OCI-LY1 (cell line): ENCODE data around the gene PRUNE2.

Experiments
- H2AFZ ChIP-seq: fragments of 200-600 bp; sonication (generic), shearing (Covaris generic); 2 replicates; pipeline ENCODE4 v1.6.0; 2014; ENCODE audit warnings: antibody characterized with exemption, mild to moderate bottlenecking, low read length
- H3F3A ChIP-seq: fragments of 200-600 bp; sonication (generic), shearing (Covaris generic); 2 replicates; pipeline ENCODE4 v1.6.0; 2014; ENCODE audit warnings: mild to moderate bottlenecking, antibody characterized with exemption, low read length, moderate library complexity; ENCODE audit not compliant: insufficient read depth
- H3K27ac ChIP-seq: fragments of 200-600 bp; sonication (generic); 2 replicates; pipeline ENCODE4 v1.5.1; 2014; ENCODE audit warnings: low read length, mixed run types, mild to moderate bottlenecking, low read depth; ENCODE audit not compliant: poor library complexity, severe bottlenecking
- H3K27me3 ChIP-seq: fragments of 200-600 bp; sonication (generic); 2 replicates; pipeline ENCODE4 v1.6.0; 2014; ENCODE audit warnings: antibody characterized with exemption, mild to moderate bottlenecking, low read length, moderate library complexity; ENCODE audit not compliant: insufficient read depth
- H3K36me3 ChIP-seq: fragments of 200-600 bp; sonication (generic); 2 replicates; pipeline ENCODE4 v1.6.1; 2014; ENCODE audit warnings: mild to moderate bottlenecking, antibody characterized with exemption, low read length, moderate library complexity, mixed read lengths; ENCODE audit not compliant: insufficient read depth
- H3K4me1 ChIP-seq: fragments of 200-600 bp; sonication (generic); 2 replicates; pipeline ENCODE4 v1.5.1; 2014; ENCODE audit warnings: mild to moderate bottlenecking, low read length, moderate library complexity; ENCODE audit not compliant: insufficient read depth, severe bottlenecking
- H3K4me2 ChIP-seq: fragments of 200-600 bp; sonication (generic), shearing (Covaris generic); 2 replicates; pipeline ENCODE4 v1.6.1; 2014; ENCODE audit warnings: low read length
- H3K4me3 ChIP-seq: fragments of 200-600 bp; sonication (generic); 2 replicates; pipeline ENCODE4 v1.5.1; 2014; ENCODE audit warnings: low read length, low read depth, mild to moderate bottlenecking, mixed read lengths; ENCODE audit not compliant: poor library complexity, severe bottlenecking
- H3K79me2 ChIP-seq: fragments of 200-600 bp; shearing (Covaris generic); 2 replicates; pipeline ENCODE4 v1.6.1; 2016; ENCODE audit warnings: mixed run types, low read length, mixed read lengths; ENCODE audit not compliant: insufficient read depth
- H3K9ac ChIP-seq: fragments of 200-600 bp; sonication (generic), shearing (Covaris generic); 2 replicates; pipeline ENCODE4 v1.6.1; 2014; ENCODE audit warnings: mild to moderate bottlenecking, low read length, mixed read lengths
- H3K9me2 ChIP-seq: fragments of 200-600 bp; sonication (generic), shearing (Covaris generic); 2 replicates; pipeline ENCODE4 v1.6.1; 2014; ENCODE audit warnings: low read depth, mild to moderate bottlenecking, low read length, mixed read lengths
- H3K9me3 ChIP-seq: fragments of 200-600 bp; shearing (Covaris generic); 2 replicates; pipeline ENCODE4 v1.6.1; 2014; ENCODE audit warnings: low read length, mixed read lengths
- H4K20me1 ChIP-seq: fragments of 200-600 bp; sonication (generic), shearing (Covaris generic); 2 replicates; pipeline ENCODE4 v1.6.0; 2016; ENCODE audit warnings: mild to moderate bottlenecking, low read length; ENCODE audit not compliant: insufficient read depth
- EZH2 ChIP-seq: fragments of 200-600 bp; sonication (generic), shearing (Covaris generic); IDR thresholded peaks from 2 replicates; pipeline ENCODE4 v1.8.0; 2017; ENCODE audit warnings: borderline replicate concordance, mixed run types, mild to moderate bottlenecking, antibody characterized with exemption, low read length, moderate library complexity, mixed read lengths
- TF ChIP-seq, protein P1 (sequence below): fragments of 200-600 bp; sonication (generic), shearing (Covaris generic); IDR thresholded peaks from 2 replicates; pipeline ENCODE4 v1.5.1; 2017; ENCODE audit warnings: mild to moderate bottlenecking, antibody characterized with exemption, low read length, moderate library complexity, mixed read lengths

The PRUNE2 gene

DNA sequence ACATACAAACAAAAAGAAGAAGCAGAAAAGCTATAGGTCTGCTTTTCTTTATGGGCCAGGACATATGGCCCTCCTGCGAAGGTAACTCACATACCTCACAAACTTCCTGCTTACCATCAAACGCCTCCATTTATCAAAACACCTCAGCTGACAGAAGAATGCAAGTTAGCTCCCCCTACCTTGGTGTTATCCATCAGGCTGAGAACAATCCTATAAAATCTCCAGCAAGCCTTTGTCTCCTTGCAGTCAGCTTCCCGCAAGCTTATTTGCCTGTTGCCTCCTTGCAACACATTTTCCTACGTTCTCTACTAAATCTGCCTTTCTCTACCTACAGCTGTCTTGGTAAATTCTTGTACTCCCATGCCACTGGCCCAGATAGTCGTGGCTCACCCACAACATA, 164.4 kb downstream of the PRUNE2 start:
- no peaks in the 10 kb centered on the region for H3K9me2 ChIP-seq
- TF ChIP-seq, protein P1, sequence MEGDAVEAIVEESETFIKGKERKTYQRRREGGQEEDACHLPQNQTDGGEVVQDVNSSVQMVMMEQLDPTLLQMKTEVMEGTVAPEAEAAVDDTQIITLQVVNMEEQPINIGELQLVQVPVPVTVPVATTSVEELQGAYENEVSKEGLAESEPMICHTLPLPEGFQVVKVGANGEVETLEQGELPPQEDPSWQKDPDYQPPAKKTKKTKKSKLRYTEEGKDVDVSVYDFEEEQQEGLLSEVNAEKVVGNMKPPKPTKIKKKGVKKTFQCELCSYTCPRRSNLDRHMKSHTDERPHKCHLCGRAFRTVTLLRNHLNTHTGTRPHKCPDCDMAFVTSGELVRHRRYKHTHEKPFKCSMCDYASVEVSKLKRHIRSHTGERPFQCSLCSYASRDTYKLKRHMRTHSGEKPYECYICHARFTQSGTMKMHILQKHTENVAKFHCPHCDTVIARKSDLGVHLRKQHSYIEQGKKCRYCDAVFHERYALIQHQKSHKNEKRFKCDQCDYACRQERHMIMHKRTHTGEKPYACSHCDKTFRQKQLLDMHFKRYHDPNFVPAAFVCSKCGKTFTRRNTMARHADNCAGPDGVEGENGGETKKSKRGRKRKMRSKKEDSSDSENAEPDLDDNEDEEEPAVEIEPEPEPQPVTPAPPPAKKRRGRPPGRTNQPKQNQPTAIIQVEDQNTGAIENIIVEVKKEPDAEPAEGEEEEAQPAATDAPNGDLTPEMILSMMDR: no peak
- no peak for TF ChIP-seq EZH2
- no peaks in the 10 kb centered on the region for H3K4me1 ChIP-seq
- no peaks in the 10 kb centered on the region for H3K36me3 ChIP-seq
- H3K9me3 ChIP-seq: no peaks in the 10 kb centered on the region
- no peak overlapping the region for H3K9ac ChIP-seq
- no peak overlapping the region for H3K27ac ChIP-seq
- no peaks in the 10 kb centered on the region for H3K79me2 ChIP-seq
- H3F3A ChIP-seq: no peaks in the 10 kb centered on the region
- H4K20me1 ChIP-seq: no peaks in the 10 kb centered on the region
- no peaks in the 10 kb centered on the region for H3K27me3 ChIP-seq
- H2AFZ ChIP-seq: no peak overlapping the region
- no peak overlapping the region for H3K4me2 ChIP-seq
- H3K4me3 ChIP-seq: no peak overlapping the region

DNA sequence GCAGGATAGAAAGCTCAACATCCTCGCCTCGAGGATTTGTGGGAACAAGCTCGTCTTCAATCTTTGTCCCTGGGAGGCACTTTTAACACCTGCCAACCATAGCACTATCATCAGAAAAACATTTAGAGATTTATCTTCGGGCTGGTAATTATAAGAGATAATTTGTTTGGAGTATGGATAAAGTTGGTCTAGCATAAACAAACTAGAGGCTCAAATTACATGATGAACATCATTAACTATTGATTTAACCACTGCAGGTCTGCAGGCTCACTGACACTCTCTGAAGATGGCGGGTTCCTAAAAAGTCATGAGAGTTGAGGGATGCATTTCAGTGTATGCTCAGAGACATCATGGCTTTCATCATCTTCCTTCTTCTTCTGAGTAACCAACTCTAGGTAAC, 167.5 kb downstream of the PRUNE2 start:
- Histone ChIP-seq H3K9me3 (no peaks in the 10 kb centered on the region), H3K79me2 (no peaks in the 10 kb centered on the region), H3K27me3 (no peaks in the 10 kb centered on the region), H3K4me3 (no peak overlapping the region), H3K36me3 (no peaks in the 10 kb centered on the region), H2AFZ (no peak overlapping the region), H3K9me2 (no peaks in the 10 kb centered on the region), H3K4me2 (no peak overlapping the region), H4K20me1 (no peaks in the 10 kb centered on the region), H3K9ac (no peak overlapping the region), H3F3A (no peaks in the 10 kb centered on the region), H3K27ac (no peak overlapping the region), H3K4me1 (no peaks in the 10 kb centered on the region)
- TF ChIP-seq EZH2: no peak
- TF ChIP-seq, protein P1: no peak

DNA sequence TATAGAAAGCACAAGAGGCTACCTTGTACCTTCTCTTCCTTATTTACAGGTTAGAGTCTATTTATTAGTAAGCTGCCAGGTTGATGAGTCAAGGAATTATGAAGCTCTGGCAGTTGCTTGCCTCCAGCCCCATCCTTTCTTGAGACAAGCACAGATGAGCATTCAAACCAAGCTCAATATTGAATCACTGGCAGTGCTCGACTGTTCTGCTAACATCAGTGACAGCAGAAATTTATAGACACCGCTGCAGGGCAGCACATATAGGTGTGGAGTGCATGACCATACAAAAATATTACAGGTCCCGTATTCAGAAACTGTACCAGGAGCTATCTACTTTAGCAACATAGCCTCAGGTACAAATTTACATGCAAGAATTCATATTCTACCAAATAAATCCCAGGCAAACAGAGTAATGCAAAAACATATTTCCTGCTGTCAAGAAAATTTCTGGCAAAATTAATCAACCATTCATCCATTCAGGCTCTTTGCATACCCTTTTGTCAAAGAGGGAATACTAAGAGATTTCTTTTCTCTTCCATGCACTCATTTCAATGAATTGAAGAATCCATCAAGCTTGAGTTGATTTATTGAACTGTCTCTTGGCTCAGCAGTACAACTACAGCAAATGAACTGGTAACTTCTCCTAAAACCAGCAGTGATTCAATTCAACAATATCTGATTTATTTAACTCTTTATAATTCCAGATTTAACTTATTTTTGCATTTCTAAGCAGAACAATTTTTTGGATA, 168.6 kb downstream of the PRUNE2 start:
- H3K4me2 ChIP-seq: no peak overlapping the region
- no peaks in the 10 kb centered on the region for H3K79me2 ChIP-seq
- no peak overlapping the region for H3K4me3 ChIP-seq
- no peaks in the 10 kb centered on the region for H3K9me3 ChIP-seq
- no peak for TF ChIP-seq EZH2
- TF ChIP-seq, protein P1: no peak
- no peaks in the 10 kb centered on the region for H3K27me3 ChIP-seq
- H3K36me3 ChIP-seq: no peaks in the 10 kb centered on the region
- no peaks in the 10 kb centered on the region for H4K20me1 ChIP-seq
- H3K9me2 ChIP-seq: no peaks in the 10 kb centered on the region
- H2AFZ ChIP-seq: no peak overlapping the region
- H3K4me1 ChIP-seq: no peaks in the 10 kb centered on the region
- no peak overlapping the region for H3K9ac ChIP-seq
- no peaks in the 10 kb centered on the region for H3F3A ChIP-seq
- no peak overlapping the region for H3K27ac ChIP-seq
